ENCODE results near the gene SLC22A3.

- no peak for TF ChIP-seq EZH2 (IDR thresholded peaks at IDR 0.05)
- TF ChIP-seq RAD21 (IDR thresholded peaks at IDR 0.05; ENCODE audit: low read depth) = no peak
- TF ChIP-seq CTCF (IDR thresholded peaks at IDR 0.05 in 2 of 3, conservative IDR thresholded peaks at IDR 0.05 in 1 of 3; ENCODE audit: borderline replicate concordance in 1 of 3, insufficient read depth in 1 of 3, low read depth in 2 of 3, low read length in 2 of 3) = no peak
- no peak for TF ChIP-seq POLR2A (IDR thresholded peaks at IDR 0.05; ENCODE audit: borderline replicate concordance, extremely low read depth, insufficient read depth, insufficient read length)
- TF ChIP-seq ELF1 (IDR thresholded peaks at IDR 0.05; ENCODE audit: borderline replicate concordance, low read depth) = no peak
- TF ChIP-seq, protein P1, sequence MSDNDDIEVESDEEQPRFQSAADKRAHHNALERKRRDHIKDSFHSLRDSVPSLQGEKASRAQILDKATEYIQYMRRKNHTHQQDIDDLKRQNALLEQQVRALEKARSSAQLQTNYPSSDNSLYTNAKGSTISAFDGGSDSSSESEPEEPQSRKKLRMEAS (IDR thresholded peaks at IDR 0.05) = no peak
- TF ChIP-seq REST (IDR thresholded peaks at IDR 0.05; ENCODE audit: low read depth) = no peak
- no peak for TF ChIP-seq POLR2AphosphoS5 (IDR thresholded peaks at IDR 0.05; ENCODE audit: low read depth, low read length)
Measured at GRCh38 chr6:160337301-160337700, 10.9 kb upstream of the SLC22A3 start.
